Renal pelvis (tissue), 12 donors: ENCODE data around the gene CD300LD. TPM values are rescaled to one million over a fixed set of nuclear protein-coding genes. Genes with fewer than 3 reads are reported as not detected.
A peak's percentile ranks its signal among the peaks of the same experiment; 100 is the strongest.
"Not testable (repeated sequence)": the region's sequence is repeated elsewhere in the genome, so short reads cannot be mapped to it uniquely, and the experiment has no call there.

Source experiments
- DNase-seq: peaks from one replicate; pipeline ENCODE4 v3.0.0-alpha.2; 2013
- long read RNA-seq, 16 experiments: transcript quantifications; one replicate each; lab custom pipeline, GENCODE V29; 2026
- polyA plus RNA-seq, 3 donors: library from polyadenylated mRNA; unstranded; fragments of 120-200 nt; gene quantifications; one replicate each; pipeline ENCODE4 v1.2.1, GENCODE V29; 2013; ENCODE audit not compliant: insufficient read length in 3 of 3

CD300LD gene
- under 1 TPM in 1 of 3 donors, not detected in 2; 0.18 TPM for polyA plus RNA-seq
- long read RNA-seq, donor 1 = 0 reads
- long read RNA-seq, donor 2 = 0 reads
- long read RNA-seq, donor 3 = 0 reads
- long read RNA-seq, donor 4 = 0 reads
- long read RNA-seq, donor 5 = 0 reads
- long read RNA-seq, donor 6 = 0 reads
- long read RNA-seq, donor 7 = 0 reads
- long read RNA-seq, donor 8 = 0 reads
- long read RNA-seq, donor 9 = 0 reads
- long read RNA-seq, donor 10 = 0 reads
- long read RNA-seq, donor 11 = 0 reads
- long read RNA-seq, donor 12 = 0 reads
- long read RNA-seq, donor 13 = 0 reads
- long read RNA-seq, donor 14 = 0 reads
- long read RNA-seq, donor 15 = 0 reads
- long read RNA-seq, donor 16 = 0 reads

DNA sequence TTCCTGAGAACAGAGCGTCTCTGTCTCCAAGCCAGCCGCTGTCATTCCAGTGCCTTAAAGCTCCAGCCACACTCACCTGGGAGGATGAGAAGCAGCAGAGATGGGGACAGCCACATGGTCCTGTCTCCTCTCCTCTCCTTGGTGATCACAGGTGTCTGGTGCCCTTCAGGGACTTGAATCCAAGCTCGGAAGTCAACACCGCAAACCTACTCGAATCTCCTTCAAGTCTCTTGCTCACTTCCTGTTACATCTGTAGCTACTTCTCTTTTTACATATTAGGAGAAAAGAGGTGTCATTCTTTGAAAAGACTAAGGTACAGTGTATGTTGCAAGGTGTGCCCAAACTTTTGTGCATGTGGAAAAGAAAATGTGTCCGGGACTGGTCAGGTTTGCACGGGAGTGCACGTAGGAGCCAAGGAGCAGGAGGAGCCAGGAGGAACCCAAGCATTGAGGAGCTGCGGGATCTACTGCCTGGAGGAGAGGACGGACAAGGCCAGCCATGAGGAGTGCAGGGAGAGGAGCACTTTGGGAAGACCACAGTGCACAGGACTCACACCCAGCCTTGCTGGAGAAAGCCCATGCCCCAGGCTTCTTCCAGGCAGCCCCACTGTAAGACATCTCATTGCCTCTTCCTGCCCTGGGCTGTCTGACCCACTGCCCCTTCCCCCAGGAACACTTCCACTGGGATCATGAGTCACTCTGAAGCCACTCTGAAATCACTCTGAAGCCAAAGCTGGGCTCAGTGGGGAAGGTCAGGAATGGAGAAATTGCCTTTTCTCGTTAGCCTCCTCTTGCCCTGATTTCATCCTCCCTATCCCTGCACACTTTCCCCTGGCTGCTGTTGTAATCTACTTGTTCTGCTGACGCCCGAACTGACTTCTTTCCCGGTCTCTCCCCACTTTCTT is at the start of gene CD300LD:
CD300LD (minus strand) TSS at position 197 of the 904 bp plus-strand sequence; CDS start at position 116, 81 bp downstream.
- DNase-seq = no peak

DNA sequence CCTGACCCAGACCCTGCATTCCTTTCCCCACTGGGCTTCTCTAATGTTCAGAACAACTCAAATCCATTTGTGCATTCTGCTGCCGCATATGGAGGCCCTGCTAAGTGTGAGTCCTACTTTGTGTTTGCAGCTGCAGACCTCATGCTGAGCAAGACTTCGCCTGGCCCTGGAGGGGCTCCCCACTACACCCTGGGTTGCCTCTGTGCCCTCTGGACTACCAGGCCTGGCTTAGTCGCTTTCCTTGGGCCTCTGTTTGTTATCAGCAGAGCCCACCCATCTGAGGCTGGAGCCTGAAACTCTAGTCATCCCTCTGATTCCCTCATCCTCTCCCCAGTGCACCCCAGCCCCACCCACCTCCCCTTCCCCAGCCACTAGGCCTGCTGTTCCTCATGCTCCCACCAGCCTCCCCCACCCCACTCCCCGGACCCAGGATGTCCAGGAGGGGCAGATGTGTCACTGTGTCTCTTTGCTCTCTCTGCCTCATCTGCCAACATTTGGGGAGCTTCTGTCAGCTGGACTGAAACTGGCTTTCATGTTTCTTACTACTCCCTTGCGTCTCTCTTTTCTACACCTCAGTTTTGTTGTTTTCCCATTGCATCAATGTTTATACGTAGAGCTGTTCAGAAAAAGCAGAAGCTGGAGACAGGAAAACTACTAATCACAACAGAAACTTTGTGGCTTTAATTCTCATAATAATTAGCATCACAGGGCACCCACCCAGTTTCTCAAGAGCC is 49.3 kb upstream of the CD300LD start:
- no peak for DNase-seq

DNA sequence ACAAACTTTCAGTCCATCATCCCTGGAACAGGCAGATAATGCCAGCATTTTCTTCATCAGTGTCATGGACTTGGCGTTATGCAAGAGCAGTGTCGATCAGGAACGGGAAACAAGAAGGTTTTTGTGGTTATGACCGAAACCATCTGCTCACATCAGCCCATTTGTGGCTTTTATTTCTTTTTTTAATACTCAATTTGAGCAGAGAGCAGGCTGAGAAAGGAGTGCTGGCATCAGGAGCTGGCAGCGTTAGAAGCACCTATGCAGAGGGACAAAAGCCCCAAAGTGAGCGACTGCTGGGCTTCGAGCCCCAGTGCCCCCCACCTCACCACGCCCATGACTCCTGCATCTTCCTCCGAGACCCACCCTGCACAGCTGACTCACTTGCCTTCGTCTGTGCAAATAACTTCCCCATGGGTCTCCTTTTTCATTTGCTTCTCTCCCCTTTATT is 47.6 kb upstream of the CD300LD start:
- DNase-seq = no peak

DNA sequence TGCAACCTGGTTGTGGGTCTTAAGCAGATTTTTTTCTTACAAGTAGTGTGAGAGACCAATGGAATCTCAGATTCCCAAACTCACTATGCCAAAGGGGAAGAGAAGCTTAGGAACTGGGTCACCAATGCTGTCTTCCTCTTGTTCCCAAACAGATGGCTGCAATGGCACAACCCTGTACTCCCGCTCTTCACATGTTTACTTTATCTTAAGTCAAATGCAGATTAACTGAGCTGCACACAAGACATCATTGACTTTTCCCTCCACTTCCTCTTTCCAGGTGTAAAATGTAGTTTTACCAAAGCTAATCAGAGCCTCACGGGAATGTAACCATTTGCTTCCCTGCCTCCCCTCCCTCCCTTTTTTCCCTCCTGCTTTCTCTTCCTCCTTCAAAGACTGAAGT is 45.8 kb upstream of the CD300LD start:
- no peak for DNase-seq

DNA sequence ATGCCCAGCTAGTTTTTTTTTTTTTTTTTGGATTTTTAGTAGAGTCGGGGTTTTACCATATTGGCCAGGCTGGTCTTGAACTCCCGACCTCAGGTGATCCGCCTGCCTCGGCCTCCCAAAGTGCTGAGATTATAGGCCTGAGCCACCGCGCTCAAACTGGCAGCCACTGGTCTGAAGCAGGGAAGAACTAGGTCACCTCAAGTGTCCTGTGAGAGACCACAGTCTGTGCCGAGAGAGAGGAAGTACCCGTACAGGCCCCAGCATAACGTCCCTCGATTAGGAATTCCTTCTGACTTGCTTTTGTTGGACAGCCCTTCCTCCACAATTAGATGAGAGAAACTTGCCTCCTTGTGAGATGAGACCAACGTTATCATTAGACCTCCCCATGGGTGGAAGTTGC is 45.2 kb upstream of the CD300LD start:
- DNase-seq = no peak

DNA sequence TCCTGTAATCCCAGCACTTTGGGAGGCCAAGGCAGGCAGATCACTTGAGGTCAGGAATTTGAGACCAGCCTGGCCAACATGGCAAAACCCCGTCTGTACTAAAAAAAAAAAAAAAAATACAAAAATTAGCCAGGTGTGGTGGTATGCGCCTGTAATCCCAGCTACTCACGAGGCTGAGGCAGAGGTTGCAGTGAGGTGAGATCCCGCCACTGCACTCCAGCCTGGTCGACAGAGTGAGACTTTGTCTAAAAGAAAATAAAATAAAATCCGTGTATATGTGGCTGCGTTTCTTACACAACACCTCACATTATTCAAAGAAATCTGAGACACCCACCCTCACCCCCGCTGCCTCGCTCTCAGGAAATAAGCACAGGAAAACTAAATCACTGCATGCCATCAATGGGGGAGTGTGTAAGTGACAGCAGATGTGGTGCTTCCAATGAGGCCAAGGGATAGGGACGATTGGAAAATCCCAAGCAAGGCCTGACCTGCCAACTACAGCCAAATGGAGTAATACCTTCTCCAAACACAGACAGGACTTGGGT is 44.5 kb upstream of the CD300LD start:
- DNase-seq = not testable (repeated sequence)

DNA sequence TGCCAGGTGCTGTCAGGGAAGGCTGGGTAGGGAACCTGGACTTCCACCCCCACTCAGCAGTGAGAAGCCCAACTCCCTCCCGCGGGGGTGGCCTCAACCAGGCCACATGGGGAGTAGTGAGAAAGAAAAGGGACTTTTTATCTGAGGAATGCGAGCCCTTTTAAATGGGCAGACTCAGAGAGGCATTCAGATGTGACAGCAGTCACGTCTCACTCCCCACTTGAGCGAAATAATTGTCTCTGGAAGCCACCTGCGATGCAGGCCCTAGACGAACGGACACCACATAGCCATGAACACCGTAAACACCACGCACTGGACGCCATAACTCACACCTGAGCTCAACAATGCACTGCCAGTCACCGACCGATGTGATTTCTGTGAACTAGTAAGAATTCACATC is 43.3 kb upstream of the CD300LD start:
- DNase-seq = no peak

DNA sequence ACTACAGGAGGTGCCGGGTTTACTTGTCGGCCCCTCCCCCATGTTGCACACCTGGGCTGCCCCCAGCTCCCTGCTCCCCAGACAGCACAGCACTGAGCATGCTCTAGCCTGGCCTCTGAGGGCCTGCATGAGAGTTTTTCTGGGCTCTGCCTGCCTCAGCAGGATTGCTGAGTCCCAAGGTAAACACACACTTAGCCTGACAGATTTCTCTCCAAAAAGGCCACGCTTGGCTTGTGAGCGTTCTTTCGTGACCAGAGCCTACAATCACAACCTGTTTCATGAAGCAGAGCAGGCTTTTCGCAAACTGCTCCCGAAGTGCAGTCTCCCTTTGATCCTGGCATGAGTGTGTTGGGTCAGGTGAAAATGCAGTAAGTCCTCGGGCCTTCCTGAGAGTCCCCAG is 41.2 kb upstream of the CD300LD start:
- DNase-seq = peak; percentile 73

DNA sequence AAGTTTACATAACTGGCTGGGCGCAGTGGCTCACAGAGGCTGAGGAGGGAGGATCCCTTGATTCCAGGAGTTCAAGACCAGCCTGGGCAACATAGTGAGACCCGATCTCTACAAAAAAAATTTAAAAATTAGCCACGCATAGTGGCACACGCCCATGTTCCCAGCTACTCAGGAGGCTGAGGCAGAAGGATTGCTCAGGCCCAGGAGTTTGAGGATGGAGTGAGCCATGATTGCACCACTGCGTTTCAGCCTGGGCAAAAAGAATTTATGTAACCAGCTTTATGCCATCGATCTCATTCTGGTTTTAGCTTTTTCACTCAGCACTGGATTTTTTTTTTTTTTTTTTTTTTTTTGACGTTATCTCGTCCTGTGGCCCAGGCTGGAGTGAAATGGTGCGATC is 40.5 kb upstream of the CD300LD start:
- no peak for DNase-seq

DNA sequence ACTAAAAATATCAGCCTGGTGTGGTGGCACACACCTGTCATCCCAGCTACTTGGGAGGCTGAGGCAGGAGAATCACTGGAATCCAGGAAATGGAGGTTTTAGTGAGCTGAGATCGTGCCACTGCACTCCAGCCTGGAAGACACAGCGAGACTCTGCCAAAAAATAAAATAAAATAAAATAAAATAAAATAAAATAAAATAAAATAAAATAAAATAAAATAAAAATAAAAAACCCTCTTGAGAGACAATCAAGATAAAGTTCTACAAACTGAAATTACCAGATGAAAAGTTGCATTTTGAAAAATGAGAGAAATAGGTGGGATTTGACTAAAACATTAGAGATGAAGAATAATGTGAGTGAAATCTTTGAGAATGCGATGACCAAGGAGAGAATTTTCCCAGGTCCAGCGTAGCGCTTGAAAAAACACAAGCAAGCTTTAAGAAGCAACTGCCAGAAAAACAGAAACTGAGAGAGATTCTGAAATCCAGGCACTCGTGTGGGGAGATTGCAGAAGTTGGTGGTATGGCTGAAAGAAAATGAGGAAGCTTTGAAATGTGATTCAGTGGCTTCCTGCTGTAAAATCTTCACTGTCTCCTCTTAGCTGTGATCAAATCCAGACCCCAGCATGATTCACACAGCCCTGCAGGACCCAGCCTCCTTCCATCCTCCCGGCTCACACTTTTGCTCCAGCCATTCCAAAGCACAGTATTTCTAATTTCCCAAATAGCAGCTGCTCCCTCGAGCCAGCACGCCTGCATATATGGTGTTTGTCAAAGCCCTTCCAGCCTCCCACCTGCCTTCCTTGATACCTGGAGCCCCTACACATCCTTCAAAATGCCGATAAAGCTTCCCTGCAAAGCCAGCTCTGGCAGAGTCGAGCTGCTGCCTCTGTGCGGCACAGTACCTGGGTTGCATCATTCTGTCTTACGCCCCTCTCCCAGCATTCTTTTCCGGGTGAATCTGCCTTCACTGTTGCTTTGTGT is 39.7 kb upstream of the CD300LD start:
- DNase-seq = no peak

DNA sequence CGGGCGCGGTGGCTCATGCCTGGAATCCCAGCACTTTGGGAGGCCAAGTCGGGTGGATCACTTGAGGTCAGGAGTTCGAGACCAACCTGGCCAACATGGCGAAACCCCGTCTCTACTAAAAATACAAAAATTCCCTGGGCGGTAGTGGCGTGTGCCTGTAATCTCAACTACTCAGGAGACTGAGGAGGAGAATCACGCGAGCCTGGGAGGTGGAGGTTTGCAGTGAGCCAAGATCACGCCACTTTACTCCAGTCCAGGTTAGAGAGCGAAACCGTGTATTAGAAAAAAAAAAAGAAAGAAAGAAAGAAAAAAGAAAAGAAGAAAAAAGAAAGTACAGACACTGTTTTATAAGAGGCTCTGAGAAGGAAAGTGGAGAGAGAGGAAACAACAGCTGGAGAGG is 38.2 kb upstream of the CD300LD start:
- DNase-seq = not testable (repeated sequence)

DNA sequence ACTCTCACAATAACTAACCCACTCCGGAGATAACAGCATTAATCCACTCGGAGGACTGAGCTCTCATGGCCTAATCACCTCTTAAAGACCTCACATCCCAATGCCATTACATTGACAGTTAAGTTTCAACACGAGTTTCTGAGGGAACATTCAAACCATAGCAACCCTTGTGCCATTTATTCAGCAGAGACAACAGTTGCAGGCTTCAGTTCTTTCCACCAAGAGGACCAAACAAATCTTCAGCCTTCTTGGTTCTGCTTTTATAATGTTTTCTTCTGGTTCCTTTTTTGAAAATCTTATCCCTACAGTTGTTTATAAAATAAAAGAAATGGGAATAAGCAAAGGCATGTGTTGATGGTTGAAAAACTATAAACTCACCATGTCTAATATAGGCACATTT is 33.6 kb upstream of the CD300LD start:
- no peak for DNase-seq

DNA sequence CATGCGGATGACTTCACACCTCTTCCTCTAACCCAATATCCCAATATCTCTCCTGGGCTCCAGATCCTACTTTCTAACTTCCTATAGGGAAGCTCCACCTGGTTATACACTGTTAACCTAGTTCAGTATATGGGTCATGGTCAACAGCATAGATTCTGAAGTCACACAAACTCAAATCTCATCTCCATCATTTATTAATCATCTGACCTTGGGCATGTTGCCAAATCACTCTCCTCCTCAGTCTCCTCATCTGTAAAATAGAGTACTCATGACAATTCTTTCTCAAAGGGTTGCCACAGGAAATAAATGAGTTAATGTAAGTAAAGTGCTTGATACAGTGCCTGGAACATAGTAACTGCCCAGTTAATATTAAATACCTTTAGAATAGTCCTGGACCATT is 32.0 kb upstream of the CD300LD start:
- DNase-seq = no peak

DNA sequence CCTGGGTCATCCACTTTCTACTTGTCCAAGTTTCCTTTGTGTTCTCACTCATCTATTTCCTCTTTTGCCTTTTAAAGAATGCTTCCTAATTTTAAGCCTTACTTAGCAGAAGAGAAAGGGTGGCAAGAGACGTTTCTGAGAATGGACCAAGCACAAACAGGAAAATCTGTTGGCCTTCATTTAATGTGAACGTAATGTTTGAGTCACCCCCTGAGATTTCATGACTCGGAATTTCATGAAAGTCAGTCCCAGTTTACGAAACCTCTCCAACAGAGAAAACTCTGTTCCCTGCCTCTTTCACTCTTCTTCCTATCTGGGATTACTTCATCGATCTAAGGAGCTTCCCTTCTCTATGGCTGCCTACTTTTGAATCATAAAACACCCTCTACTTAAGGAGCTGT is 31.6 kb upstream of the CD300LD start, which contains the start of gene CD300E:
CD300E (minus strand) TSS at position 46 of the 401 bp plus-strand sequence. CDS start 117 bp downstream, outside the sequence.
- no peak for DNase-seq

DNA sequence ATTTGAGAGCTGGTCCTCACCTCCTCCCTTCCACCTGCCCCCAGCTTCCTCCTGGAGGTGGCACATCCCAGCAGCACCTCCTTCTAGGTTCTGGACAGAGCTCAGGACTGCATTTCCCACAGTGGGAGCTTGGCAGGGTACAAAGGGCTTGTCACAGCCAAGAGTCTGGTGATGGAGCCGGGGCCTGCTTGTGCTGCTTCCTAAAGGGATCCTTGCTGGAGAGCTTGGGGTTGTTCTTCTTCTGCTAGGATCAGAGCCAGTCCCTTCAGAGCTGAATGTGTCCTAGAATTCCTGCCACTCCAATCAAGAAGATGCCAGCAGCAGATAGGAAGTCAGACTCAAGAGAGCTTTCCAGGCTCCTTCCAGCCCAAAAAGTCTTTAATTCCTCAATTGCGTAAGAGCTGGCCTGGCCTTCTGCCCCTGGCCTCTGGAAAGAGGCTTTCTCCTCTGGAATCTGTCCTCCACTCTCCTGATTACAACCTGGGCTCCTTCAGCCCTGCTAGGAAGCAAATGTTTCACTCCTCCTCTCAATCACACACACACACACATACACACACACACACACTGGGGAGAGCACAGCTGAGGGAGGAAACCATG is 27.1 kb upstream of the CD300LD start:
- DNase-seq = no peak

DNA sequence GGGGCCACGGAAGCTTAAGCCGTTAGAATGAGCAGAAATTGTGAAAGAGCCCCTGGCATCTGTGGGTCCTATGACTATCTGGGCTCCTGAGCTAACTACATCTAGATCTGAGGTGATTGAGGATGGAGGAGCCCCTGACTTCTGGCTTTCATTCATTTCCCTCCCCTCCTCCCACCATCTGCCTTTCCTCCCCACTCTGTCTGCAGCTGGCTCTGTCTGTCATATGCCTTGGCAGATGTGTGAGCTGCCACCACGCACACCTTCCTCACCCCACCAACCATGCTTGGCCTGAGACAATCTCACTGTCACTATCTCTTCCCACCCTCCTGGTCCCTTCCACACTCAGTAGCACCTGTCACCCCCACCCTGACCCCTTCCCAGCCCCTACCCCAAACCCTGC is 26.4 kb upstream of the CD300LD start:
- DNase-seq = no peak

DNA sequence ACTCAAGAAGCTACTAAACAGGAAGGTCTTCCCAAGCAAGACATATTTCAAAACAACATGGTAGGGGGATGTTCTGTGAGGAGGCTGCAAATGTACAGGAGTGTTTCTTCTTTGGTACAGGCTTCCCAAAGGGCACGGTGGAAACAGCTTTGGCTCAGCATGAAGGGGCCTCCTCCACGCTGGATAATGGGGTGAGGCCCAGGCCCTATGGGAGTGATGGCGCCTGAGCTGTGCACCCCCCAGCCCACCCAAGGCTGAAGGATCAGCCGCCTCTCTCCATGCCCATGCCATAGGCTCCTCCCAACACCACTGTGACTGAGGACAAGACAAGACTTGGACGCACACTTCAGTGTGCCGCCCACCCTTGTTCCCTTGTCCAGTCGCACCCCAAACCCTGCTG is 24.6 kb upstream of the CD300LD start:
- DNase-seq = no peak

DNA sequence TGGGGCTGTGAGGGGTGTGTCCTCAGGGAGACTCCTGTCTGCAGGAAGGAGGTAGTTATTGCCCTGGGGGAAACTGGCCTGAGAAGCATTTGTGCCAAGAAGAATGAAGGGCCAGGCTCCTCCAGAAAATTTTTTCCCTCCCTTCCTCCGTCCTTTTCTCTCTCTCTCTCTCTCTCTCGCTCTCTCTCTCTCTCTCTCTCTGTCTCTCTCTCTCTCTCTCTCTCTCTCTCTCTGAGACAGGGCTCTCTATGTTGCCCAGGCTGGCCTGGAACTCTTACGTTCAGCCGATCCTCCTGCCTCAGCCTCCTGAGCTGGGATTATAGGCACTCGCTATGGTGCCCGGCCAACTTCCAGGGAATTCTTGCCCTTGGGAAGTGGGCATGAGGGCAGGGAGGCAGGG is 20.0 kb upstream of the CD300LD start:
- DNase-seq = no peak

DNA sequence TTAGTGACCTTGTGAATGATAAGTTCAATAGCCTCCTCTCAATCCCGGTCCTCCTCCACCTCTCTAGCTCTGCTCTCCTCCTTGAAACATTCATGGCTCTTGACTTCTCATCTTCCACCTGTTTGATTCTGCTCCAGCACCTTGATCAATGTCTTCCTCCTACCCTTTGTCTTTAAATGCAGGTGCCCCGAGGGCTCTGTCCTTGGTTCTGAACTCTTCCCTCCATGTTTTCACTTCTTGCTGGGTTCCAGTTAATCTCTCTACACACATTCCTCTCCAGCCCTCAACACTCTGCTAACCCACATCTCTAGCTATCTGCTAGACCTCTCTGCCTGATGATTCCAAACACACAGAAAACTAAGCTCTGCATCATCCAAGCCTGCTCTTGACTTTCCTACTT is 18.0 kb upstream of the CD300LD start:
- DNase-seq = peak; percentile 43

DNA sequence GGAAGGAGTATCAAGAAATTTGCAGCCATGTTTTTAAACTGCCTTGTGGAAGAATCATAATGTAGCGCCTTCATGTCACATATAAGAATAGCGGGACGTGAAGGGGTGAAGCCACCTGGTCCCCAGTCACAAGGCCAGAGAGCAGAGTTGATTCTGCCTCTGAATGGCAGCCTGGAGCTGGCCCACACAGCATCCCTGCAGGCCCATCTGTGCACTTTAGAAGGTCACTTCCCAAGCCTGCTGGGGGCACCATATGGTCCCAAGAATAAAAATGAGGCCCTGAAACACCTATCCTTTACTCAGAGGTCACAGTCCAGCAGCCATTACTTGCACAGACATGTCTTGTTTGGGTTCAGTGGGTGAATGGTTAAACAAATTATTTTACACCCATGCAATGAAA is 16.4 kb upstream of the CD300LD start:
- no peak for DNase-seq
